IMR-90 (cell line): ENCODE results near the gene GGPS1. TPM values are rescaled to one million over a fixed set of nuclear protein-coding genes. Genes with fewer than 3 reads are reported as not detected.

Source experiments
- ATAC-seq: fragments of 200-7000 bp; cut with Tn5 transposase; 2 replicates; pipeline ENCODE4 v1.9.1; 2020; ENCODE audit warnings: low read depth, mild to moderate bottlenecking, moderate library complexity
- BruUV-seq: library from RNA; stranded (reverse); fragments of 400-500 nt; replicated peaks from 2 replicates; lab custom pipeline; 2021; lab: Mats Ljungman, UMichigan
- CTCF ChIA-PET: fragments of 300-600 bp; formaldehyde crosslinking; extraction: SDS; loops from one replicate; lab custom pipeline; 2021; ENCODE audit warnings: antibody characterized with exemption; lab: Yijun Ruan, JAX
- POLR2A ChIA-PET: fragments of 300-600 bp; sonication (Branson Sonifier 250); formaldehyde crosslinking; loops from one replicate; lab custom pipeline; 2022; ENCODE audit warnings: antibody characterized with exemption; ENCODE audit not compliant: unreplicated experiment; lab: Charles Lee
- DNase-seq: peaks from one replicate; pipeline ENCODE4 v3.0.0; 2013
- H2AFZ ChIP-seq: replicated peaks from 2 replicates; pipeline ENCODE3; 2013; ENCODE audit warnings: low read length, mild to moderate bottlenecking; ENCODE audit not compliant: poor library complexity
- H2AK5ac ChIP-seq: 2 replicates; pipeline ENCODE4 v1.6.1; 2013; ENCODE audit warnings: low read depth, low read length, inconsistent platforms
- H2AK9ac ChIP-seq: replicated peaks from 2 replicates; pipeline ENCODE3; 2013; ENCODE audit warnings: mild to moderate bottlenecking, low read depth, low read length, moderate library complexity; ENCODE audit not compliant: poor library complexity
- H2BK120ac ChIP-seq: 2 replicates; pipeline ENCODE4 v1.6.1; 2013; ENCODE audit warnings: low read depth, low read length, inconsistent platforms
- H2BK15ac ChIP-seq: 3 replicates; pipeline ENCODE4 v1.6.1; 2013; ENCODE audit warnings: low read depth, low read length, inconsistent platforms
- H2BK20ac ChIP-seq: 2 replicates; pipeline ENCODE4 v1.6.1; 2013; ENCODE audit warnings: low read depth, mild to moderate bottlenecking, inconsistent platforms, low read length, moderate library complexity
- H2BK5ac ChIP-seq: 2 replicates; pipeline ENCODE4 v1.6.1; 2013; ENCODE audit warnings: mild to moderate bottlenecking, low read depth, low read length, inconsistent platforms; ENCODE audit not compliant: poor library complexity, severe bottlenecking
- H3K14ac ChIP-seq: replicated peaks from 2 replicates; pipeline ENCODE4 v1.6.1; 2013; ENCODE audit warnings: low read depth, low read length, inconsistent platforms
- H3K18ac ChIP-seq: 2 replicates; pipeline ENCODE4 v1.6.1; 2013; ENCODE audit warnings: low read depth, low read length, control low read depth
- H3K23ac ChIP-seq: 2 replicates; pipeline ENCODE4 v1.6.1; 2013; ENCODE audit warnings: low read depth, low read length, inconsistent platforms
- H3K27ac ChIP-seq: 2 replicates; pipeline ENCODE4 v1.5.1; 2013; ENCODE audit warnings: mild to moderate bottlenecking, control low read depth, low read length; ENCODE audit not compliant: insufficient read depth
- H3K27me3 ChIP-seq: 2 replicates; pipeline ENCODE4 v1.6.1; 2013; ENCODE audit warnings: low read length; ENCODE audit not compliant: control insufficient read depth, insufficient read depth
- H3K36me3 ChIP-seq: 2 replicates; pipeline ENCODE4 v1.6.1; 2013; ENCODE audit warnings: low read length, mixed read lengths; ENCODE audit not compliant: control insufficient read depth, insufficient read depth
- H3K4ac ChIP-seq: 2 replicates; pipeline ENCODE4 v1.6.1; 2013; ENCODE audit warnings: low read depth, low read length, inconsistent platforms
- H3K4me1 ChIP-seq: 2 replicates; pipeline ENCODE4 v1.6.1; 2013; ENCODE audit warnings: low read length, mixed read lengths; ENCODE audit not compliant: control insufficient read depth, insufficient read depth
- H3K4me2 ChIP-seq: 2 replicates; pipeline ENCODE4 v1.6.1; 2013; ENCODE audit warnings: low read depth, mild to moderate bottlenecking, control low read depth, low read length, moderate library complexity
- H3K4me3 ChIP-seq: 2 replicates; pipeline ENCODE4 v1.5.1; 2013; ENCODE audit warnings: low read depth, mild to moderate bottlenecking, control low read depth, low read length, moderate library complexity; ENCODE audit not compliant: insufficient read depth
- H3K56ac ChIP-seq: 2 replicates; pipeline ENCODE4 v1.6.1; 2013; ENCODE audit warnings: low read length, inconsistent platforms; ENCODE audit not compliant: insufficient read depth; ENCODE audit errors: extremely low read depth
- H3K79me1 ChIP-seq, 2 experiments: 2 replicates each; pipeline ENCODE4 v1.6.1; 2013; ENCODE audit warnings: low read length in 2 of 2, inconsistent platforms in 1 of 2, low read depth in 1 of 2
- H3K9ac ChIP-seq: 2 replicates; pipeline ENCODE4 v1.6.1; 2013; ENCODE audit warnings: low read depth, low read length, control low read depth
- H3K9me1 ChIP-seq: 2 replicates; pipeline ENCODE4 v1.6.1; 2013; ENCODE audit warnings: low read length, inconsistent platforms; ENCODE audit not compliant: insufficient read depth
- H3K9me3 ChIP-seq: 2 replicates; pipeline ENCODE4 v1.6.1; 2013; ENCODE audit warnings: low read length; ENCODE audit not compliant: control insufficient read depth, insufficient read depth
- H4K20me1 ChIP-seq: 2 replicates; pipeline ENCODE4 v1.6.1; 2013; ENCODE audit warnings: low read length, inconsistent platforms; ENCODE audit not compliant: insufficient read depth
- H4K5ac ChIP-seq: 2 replicates; pipeline ENCODE4 v1.6.1; 2013; ENCODE audit warnings: mild to moderate bottlenecking, low read depth, low read length, control low read depth
- H4K8ac ChIP-seq, 2 experiments: 2 replicates each; pipeline ENCODE4 v1.6.1; 2013; ENCODE audit warnings: low read depth in 2 of 2, low read length in 2 of 2, control low read depth in 1 of 2, inconsistent platforms in 1 of 2
- H4K91ac ChIP-seq: 2 replicates; pipeline ENCODE4 v1.6.1; 2013; ENCODE audit warnings: low read depth, low read length, inconsistent platforms; ENCODE audit not compliant: insufficient read depth
- MAFK ChIP-seq: IDR thresholded peaks from 2 replicates; pipeline ENCODE4 v1.6.1; 2012; ENCODE audit warnings: low read depth, low read length, improper control_type of control experiment
- MXI1 ChIP-seq: IDR thresholded peaks from 2 replicates; pipeline ENCODE4 v1.6.1; 2012; ENCODE audit warnings: low read depth, mild to moderate bottlenecking, low read length, moderate library complexity, borderline replicate concordance
- NFE2L2 ChIP-seq: fragments of 150-350 bp; IDR thresholded peaks from 2 replicates; pipeline ENCODE4 v1.6.1; 2016; ENCODE audit warnings: low read depth, mild to moderate bottlenecking, low read length
- WGBS, 2 experiments: methylation state at CpG; one replicate each; pipeline versions ENCODE4 v1.1.5 to v1.1.7; 2013; ENCODE audit warnings: missing lambda C conversion rate in 2 of 2; ENCODE audit not compliant: insufficient read length in 1 of 2; ENCODE audit errors: extremely low coverage in 2 of 2; 5-methylcytosine and 5-hydroxymethylcytosine counted together
- dilution Hi-C: fragments of 300-500 bp; cut with HindIII; formaldehyde crosslinking; loops from one replicate; pipeline ENCODE4 v1.14.3; 2018; ENCODE audit warnings: low sequenced_read_pairs; ENCODE audit not compliant: unreplicated experiment
- in situ Hi-C: fragments of 300-500 bp; cut with MboI; formaldehyde crosslinking; loops from 3 replicates; pipeline ENCODE4 v1.14.3; 2019; ENCODE audit warnings: low sequenced_read_pairs, inconsistent platforms, mixed read lengths
- intact Hi-C: fragments of 100-400 bp; cut with micrococcal nuclease; formaldehyde crosslinking; loops from 2 replicates; pipeline ENCODE4 v1.10.0; 2022
- polyA plus RNA-seq, 3 experiments: library from polyadenylated mRNA; depleted of rRNA; stranded (reverse); fragments of >200 nt; gene quantifications; 2 replicates each; pipeline ENCODE4 v1.2.3, GENCODE V29; 2012; ENCODE audit warnings: low replicate concordance in 1 of 3
- total RNA-seq: library from RNA; depleted of rRNA; stranded (reverse); fragments of >200 nt; gene quantifications from 2 replicates; pipeline ENCODE4 v1.2.3, GENCODE V29; 2012

The GGPS1 gene
- total and polyA plus RNA-seq, 2 of the 4 experiments (the other 2 are of a cell fraction): 16.4 to 21.5 TPM

- Histone ChIP-seq H3K18ac (no peak overlapping the region), H3K36me3 (no peaks in the 10 kb centered on the region), H3K9ac (no peak overlapping the region), H4K20me1 (peaks cover 76% of the 10 kb centered on the region), H2BK5ac (no peak overlapping the region), H2AFZ (no peak overlapping the region), H2AK9ac (no peak overlapping the region), H3K9me3 (no peaks in the 10 kb centered on the region), H3K56ac (no peak overlapping the region), H3K23ac (no peak overlapping the region), H2BK120ac (no peak overlapping the region), H2BK20ac (no peak overlapping the region), H2BK15ac (no peak overlapping the region), H3K14ac (no peak overlapping the region), H4K91ac (no peak overlapping the region), H3K4ac (no peak overlapping the region), H2AK5ac (no peak overlapping the region), H3K27ac (no peak overlapping the region), H3K4me3 (no peak overlapping the region), H3K4me1 (peaks cover 4% of the 10 kb centered on the region; the same call in 1 of the 2 replicates), H3K79me1 (peaks cover 5 to 52% of the 10 kb centered on the region in 2 experiments), H3K9me1 (peaks cover 5% of the 10 kb centered on the region), H4K5ac (no peak overlapping the region), H3K4me2 (no peak overlapping the region), H4K8ac (no peak overlapping the region), H3K27me3 (no peaks in the 10 kb centered on the region)
- in situ Hi-C loops: no loop called here
- CTCF ChIA-PET: no interaction called here
- no TSS peak for BruUV-seq
- DNase-seq (no peak), ATAC-seq (no peak)
- intact Hi-C loops: no loop called here
- POLR2A ChIA-PET: no interaction called here
- dilution Hi-C loops: no loop called here
- TF ChIP-seq MAFK (no peak), NFE2L2 (no peak), MXI1 (no peak)
- no CpG with 5 or more reads among the region's 1 CpG for WGBS, 2 experiments
Observed at GRCh38 chr1:235296729-235297128, 31.6 kb upstream of the GGPS1 start.
